Measurements from ENCODE around the gene FAM222A.

Gene FAM222A

GRCh38 chr12:109778684-109779083 is 65.1 kb downstream of the FAM222A start:
- no peak for DNase-seq

GRCh38 chr12:109779382-109779781 is 65.8 kb downstream of the FAM222A start:
- DNase-seq, result peak in 1 of 2 experiments; percentile 53

- DNase-seq, result no peak
These were observed 68.2 kb downstream of the FAM222A start for GRCh38 chr12:109781668-109782325.

GRCh38 chr12:109782326-109782703 is 68.7 kb downstream of the FAM222A start:
- no peak for DNase-seq

- no peak for DNase-seq
These were observed 69.7 kb downstream of the FAM222A start for GRCh38 chr12:109783135-109783964.

- DNase-seq, result no peak
These were observed 70.3 kb downstream of the FAM222A start for GRCh38 chr12:109783965-109784244.

- DNase-seq, result no peak
These were observed 72.2 kb downstream of the FAM222A start for GRCh38 chr12:109785854-109786253.

GRCh38 chr12:109786799-109787198 is 73.2 kb downstream of the FAM222A start:
- no peak for DNase-seq

GRCh38 chr12:109789526-109790048 is 76.0 kb downstream of the FAM222A start:
- DNase-seq, result no peak

- no peak for DNase-seq
These were observed 79.4 kb downstream of the FAM222A start for GRCh38 chr12:109792992-109793391.

GRCh38 chr12:109793411-109793810 is 79.8 kb downstream of the FAM222A start:
- no peak for DNase-seq

- no peak for DNase-seq
These were observed 80.3 kb downstream of the FAM222A start for GRCh38 chr12:109793826-109794501.

GRCh38 chr12:109795023-109795422 is 81.4 kb downstream of the FAM222A start:
- no peak for DNase-seq

- no peak for DNase-seq
These were observed 82.4 kb downstream of the FAM222A start for GRCh38 chr12:109796057-109796456.

- DNase-seq, result peak; percentile 27 to 40
These were observed 84.5 kb downstream of the FAM222A start for GRCh38 chr12:109797905-109798669.

- no peak for DNase-seq
These were observed 85.1 kb downstream of the FAM222A start for GRCh38 chr12:109798691-109799090.

GRCh38 chr12:109800536-109800935 is 86.9 kb downstream of the FAM222A start:
- DNase-seq, result no peak

GRCh38 chr12:109802828-109803227 is 89.2 kb downstream of the FAM222A start:
- no peak for DNase-seq

GRCh38 chr12:109803678-109804077 is 90.1 kb downstream of the FAM222A start:
- no peak for DNase-seq

GRCh38 chr12:109804820-109805761 is 91.5 kb downstream of the FAM222A start:
- peak; percentile 10 to 23 for DNase-seq

GRCh38 chr12:109807954-109808643 is 94.5 kb downstream of the FAM222A start:
- no peak for DNase-seq

Data from SHP77 (cell line).